Thoracic aorta (tissue), 2 donors: ENCODE data around the gene EGFL7. TPM values are rescaled to one million over a fixed set of nuclear protein-coding genes. Genes with fewer than 3 reads are reported as not detected.

Experiments
- ATAC-seq: fragments of 150-250 bp; one replicate; pipeline ENCODE4 v1.8.0; 2017; ENCODE audit warnings: low read depth; ENCODE audit not compliant: insufficient number of reproducible peaks, low FRiP score
- DNase-seq: peaks from one replicate; pipeline ENCODE4 v3.0.0-alpha.2; 2020; ENCODE audit warnings: low spot score
- H3K27ac ChIP-seq, 2 donors: fragments of 200-600 bp; sonication (generic); 1 replicate in 1 of 2; 2 replicates in 1 of 2; pipeline ENCODE4 v1.5.1; 2016; ENCODE audit warnings: mild to moderate bottlenecking in 2 of 2, moderate library complexity in 2 of 2
- H3K27me3 ChIP-seq: fragments of 200-600 bp; sonication (generic); replicated peaks from 2 replicates; pipeline ENCODE4 v1.6.0; 2016; ENCODE audit warnings: mild to moderate bottlenecking; ENCODE audit not compliant: insufficient read depth
- H3K36me3 ChIP-seq: fragments of 200-600 bp; sonication (generic); one replicate; pipeline ENCODE4 v1.5.1; 2016
- H3K4me1 ChIP-seq, 2 donors: fragments of 200-600 bp; sonication (generic); 1 replicate in 1 of 2; 2 replicates in 1 of 2; pipeline versions ENCODE4 v1.5.1 to v1.6.0; 2016; ENCODE audit warnings: low read depth in 2 of 2, mild to moderate bottlenecking in 1 of 2; ENCODE audit not compliant: control insufficient read depth in 1 of 2
- H3K4me3 ChIP-seq: fragments of 200-600 bp; sonication (generic); 2 replicates; pipeline ENCODE4 v1.5.1; 2016; ENCODE audit warnings: mild to moderate bottlenecking
- H3K9me3 ChIP-seq: fragments of 200-600 bp; sonication (generic); 2 replicates; pipeline ENCODE4 v1.5.1; 2016
- total RNA-seq, 2 donors: library from RNA; depleted of rRNA; stranded (reverse); fragments of >200 nt; gene quantifications; one replicate each; pipeline versions ENCODE4 v1.1.0 to v1.2.3, GENCODE V29; 2016
- TF ChIP-seq, protein P1 (sequence below): fragments of 200-600 bp; sonication (generic); IDR thresholded peaks from one replicate; pipeline ENCODE4 v1.5.1; 2019; ENCODE audit warnings: antibody characterized with exemption

EGFL7 gene
- total RNA-seq, 2 donors from 2014 or later: 42.0 to 56.5 TPM

DNA sequence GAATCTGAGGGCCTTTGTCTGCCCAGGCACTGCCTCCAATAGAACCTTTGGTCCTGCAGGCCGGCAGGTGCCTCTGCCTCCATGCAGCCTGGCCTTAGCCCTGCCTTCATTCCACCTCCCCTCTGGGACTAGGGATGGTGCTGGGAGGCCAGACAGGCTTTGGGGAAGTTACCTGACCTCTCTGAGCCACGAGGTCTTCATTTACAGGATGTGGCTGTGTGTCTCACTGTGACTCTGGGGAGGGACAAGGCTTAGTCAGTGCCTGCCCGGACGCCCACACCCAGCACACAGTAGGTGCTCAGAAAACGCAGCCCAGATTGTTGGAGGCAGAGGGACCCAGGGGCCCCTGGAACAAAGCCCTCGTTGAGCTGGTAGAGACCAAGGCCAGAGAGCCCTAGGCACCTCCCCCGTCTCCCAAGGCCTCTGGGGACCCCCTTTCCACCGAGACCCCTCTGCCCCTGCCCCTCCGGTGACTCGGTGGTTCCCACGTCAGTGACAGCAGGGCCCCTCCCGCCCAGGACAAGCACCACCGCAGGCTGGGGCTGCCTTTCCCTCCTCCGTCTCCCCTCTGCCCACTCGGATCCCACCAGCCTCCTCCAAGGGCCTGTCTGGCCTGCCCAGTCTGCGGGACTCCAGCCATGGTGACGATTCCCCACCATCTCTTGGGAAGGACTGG lies 46.9 kb upstream of the EGFL7 start:
- TF ChIP-seq, protein P1, sequence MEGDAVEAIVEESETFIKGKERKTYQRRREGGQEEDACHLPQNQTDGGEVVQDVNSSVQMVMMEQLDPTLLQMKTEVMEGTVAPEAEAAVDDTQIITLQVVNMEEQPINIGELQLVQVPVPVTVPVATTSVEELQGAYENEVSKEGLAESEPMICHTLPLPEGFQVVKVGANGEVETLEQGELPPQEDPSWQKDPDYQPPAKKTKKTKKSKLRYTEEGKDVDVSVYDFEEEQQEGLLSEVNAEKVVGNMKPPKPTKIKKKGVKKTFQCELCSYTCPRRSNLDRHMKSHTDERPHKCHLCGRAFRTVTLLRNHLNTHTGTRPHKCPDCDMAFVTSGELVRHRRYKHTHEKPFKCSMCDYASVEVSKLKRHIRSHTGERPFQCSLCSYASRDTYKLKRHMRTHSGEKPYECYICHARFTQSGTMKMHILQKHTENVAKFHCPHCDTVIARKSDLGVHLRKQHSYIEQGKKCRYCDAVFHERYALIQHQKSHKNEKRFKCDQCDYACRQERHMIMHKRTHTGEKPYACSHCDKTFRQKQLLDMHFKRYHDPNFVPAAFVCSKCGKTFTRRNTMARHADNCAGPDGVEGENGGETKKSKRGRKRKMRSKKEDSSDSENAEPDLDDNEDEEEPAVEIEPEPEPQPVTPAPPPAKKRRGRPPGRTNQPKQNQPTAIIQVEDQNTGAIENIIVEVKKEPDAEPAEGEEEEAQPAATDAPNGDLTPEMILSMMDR: no peak
- DNase-seq: no peak
- H3K27me3 ChIP-seq: no peaks in the 10 kb centered on the region
- no peaks in the 10 kb centered on the region for H3K36me3 ChIP-seq
- H3K4me3 ChIP-seq: no peak overlapping the region
- peaks cover 0 to 6% of the 10 kb centered on the region in 2 donors for H3K4me1 ChIP-seq
- ATAC-seq: no peak
- H3K27ac ChIP-seq: no peak overlapping the region
- no peaks in the 10 kb centered on the region for H3K9me3 ChIP-seq

DNA sequence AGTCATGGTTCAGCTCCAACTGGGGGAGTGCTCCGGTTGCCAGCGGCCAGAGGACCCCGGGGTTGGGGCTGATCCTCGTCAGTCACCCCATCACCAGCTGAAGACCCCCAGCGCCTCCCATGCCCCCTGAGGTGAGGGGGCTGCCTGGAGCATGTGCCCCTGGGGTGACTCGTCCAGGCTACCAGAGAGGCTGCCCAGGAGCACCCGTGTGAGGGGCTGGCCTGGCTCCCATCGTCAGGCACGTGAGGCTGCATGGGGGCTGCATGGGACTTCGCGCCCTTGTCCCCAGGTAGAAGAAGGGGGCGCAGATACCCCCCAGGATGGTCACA lies 46.4 kb upstream of the EGFL7 start:
- Histone ChIP-seq H3K9me3 (no peaks in the 10 kb centered on the region), H3K36me3 (no peaks in the 10 kb centered on the region), H3K4me1 (peaks cover 0 to 6% of the 10 kb centered on the region in 2 donors), H3K27ac (no peak overlapping the region), H3K27me3 (no peaks in the 10 kb centered on the region), H3K4me3 (no peak overlapping the region)
- ATAC-seq (no peak), DNase-seq (no peak)
- TF ChIP-seq, protein P1: no peak

DNA sequence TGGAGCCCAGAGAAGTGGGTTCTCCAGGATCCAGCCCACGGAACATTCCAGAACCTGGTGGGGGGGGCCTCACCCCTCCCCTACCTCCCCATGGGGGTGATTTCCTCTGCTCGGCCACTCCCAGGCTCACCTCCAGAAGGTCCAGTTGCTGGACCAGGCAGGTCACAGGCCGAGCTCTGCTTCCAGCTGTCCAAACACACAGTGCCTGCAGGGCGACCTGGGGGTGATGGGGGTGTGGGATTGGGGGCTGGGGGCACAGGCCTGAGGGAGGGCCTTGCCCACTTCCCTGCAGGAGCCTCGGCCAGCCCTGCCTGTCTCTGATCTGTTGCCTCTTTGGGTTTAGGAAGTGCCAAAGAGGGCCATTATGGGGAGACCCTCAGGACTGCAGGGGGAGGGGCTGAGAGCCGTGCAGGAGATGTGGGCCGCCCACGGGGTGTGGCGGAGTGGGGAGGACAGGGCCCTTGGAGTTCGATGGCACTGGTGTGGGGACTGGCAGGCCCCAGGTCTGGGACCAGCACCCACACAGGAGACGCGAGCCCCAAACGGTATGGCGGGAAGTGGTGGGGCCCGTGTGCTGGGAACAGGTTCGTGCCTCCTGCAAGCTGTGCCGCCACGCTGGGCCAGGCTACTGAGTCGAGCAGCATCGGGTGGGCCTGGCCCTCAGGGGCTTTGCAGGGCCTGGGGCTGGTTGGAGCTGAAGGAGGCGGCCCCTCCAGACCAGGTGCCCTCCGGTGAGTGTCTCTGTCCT lies 45.6 kb upstream of the EGFL7 start:
- ATAC-seq: no peak
- H3K4me1 ChIP-seq: peaks cover 0 to 6% of the 10 kb centered on the region in 2 donors

DNA sequence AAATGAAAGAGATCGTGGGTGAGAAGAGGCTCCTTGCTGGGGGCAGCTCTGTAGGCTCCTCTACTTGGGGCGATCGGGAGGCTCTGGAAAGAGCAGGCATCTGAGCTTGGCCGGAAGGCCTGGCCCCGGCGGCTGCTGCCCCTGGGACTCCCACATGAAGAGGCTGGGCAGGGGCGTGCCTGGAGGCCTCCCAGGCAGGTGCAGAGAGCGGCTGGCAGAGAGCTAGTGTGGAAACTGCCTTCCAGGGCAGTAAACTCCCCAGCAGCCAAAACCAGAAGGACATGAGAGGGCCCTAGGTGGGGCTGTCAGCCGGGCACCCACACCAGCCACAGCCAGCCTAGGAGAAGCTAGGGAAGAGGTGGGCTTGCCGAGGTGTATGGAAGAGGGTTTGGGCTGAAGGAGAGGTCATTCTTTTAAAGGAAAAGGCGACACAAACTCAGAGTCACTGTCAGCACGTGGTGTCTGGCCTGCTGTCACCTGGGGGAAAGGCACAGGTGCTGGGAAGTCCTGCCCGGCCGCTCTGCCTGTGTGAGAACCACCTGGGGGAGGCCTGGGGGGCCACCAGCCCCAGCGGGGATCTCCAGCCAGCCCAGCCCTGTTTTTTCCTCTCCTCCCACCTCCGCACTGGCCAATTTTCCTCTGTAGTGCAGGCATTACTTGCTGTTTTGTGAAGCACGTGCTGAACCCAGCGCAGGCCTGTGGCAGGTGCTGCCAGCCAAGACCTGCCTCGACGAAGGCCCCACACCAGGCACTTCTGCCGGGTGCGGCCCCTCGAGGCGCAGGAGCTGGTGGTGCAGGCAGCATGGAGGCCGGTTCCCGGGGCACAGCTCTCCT lies 44.8 kb upstream of the EGFL7 start:
- DNase-seq: no peak
- Histone ChIP-seq H3K27ac (no peak overlapping the region), H3K9me3 (no peaks in the 10 kb centered on the region), H3K4me3 (no peak overlapping the region), H3K27me3 (no peaks in the 10 kb centered on the region), H3K4me1 (peaks cover 0 to 6% of the 10 kb centered on the region in 2 donors), H3K36me3 (no peaks in the 10 kb centered on the region)
- TF ChIP-seq, protein P1: no peak
- no peak for ATAC-seq

More for the DNA sequence above, 45.6 kb upstream of the EGFL7 start:
- no peaks in the 10 kb centered on the region for H3K36me3 ChIP-seq
- TF ChIP-seq, protein P1: no peak
- no peaks in the 10 kb centered on the region for H3K27me3 ChIP-seq
- no peak overlapping the region for H3K4me3 ChIP-seq
- no peak for DNase-seq
- H3K27ac ChIP-seq: no peak overlapping the region
- no peaks in the 10 kb centered on the region for H3K9me3 ChIP-seq
